ENCODE measurements around the gene HDAC4. TPM values are rescaled to one million over a fixed set of nuclear protein-coding genes. Genes with fewer than 3 reads are reported as not detected.

HDAC4 gene
- total and polyA plus RNA-seq, 2 of the 8 experiments (the other 6 are each of a cell fraction or from before 2014, with no cell fraction given), result 15.4 to 31.5 TPM

DNA sequence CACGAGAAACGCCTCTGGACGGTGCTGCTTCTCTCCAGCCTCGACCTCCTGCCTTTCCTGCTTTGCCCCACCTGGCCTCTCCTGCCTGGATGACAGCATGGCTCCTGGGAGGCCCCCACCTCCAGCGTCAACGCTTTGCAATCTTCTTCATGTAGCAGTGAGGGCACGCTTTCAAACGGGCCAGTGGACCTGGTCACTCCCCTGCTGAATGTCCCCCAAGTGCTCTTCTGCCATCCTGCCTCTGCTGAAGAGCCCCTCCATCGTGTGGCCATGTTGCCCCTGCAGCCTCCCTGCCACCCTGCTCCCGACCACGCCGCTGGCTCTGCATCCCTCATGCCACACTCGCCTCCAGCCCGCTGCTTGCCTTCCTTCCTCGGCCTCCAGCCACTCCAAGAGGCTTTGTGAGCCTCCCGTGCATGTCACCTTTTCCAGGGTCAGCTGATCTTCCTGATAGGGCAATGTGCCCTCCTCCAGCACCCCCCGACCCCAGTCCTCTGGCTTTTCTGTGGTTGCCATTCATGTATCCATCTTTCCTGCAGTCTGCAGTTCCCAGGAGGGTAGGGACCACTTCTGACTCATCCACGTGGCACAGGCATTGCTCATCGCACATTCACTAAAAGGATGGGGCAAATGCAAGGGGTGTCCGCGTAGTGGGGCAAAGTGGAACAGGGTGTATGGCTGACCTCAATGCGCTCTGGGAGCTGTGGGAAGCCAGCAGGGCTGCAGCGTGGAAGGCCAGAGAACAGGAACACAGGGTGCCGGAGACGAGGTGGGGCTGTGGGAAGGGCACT lies 284.2 kb downstream of the HDAC4 start (continued):
- TF ChIP-seq, protein P1, sequence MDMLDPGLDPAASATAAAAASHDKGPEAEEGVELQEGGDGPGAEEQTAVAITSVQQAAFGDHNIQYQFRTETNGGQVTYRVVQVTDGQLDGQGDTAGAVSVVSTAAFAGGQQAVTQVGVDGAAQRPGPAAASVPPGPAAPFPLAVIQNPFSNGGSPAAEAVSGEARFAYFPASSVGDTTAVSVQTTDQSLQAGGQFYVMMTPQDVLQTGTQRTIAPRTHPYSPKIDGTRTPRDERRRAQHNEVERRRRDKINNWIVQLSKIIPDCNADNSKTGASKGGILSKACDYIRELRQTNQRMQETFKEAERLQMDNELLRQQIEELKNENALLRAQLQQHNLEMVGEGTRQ (IDR thresholded peaks at IDR 0.05; ENCODE audit: low read length), result no peak
- TF ChIP-seq SAP30 (IDR thresholded peaks at IDR 0.05; ENCODE audit: insufficient read depth, insufficient replicate concordance, low read length), result no peak
- TF ChIP-seq SRF (IDR thresholded peaks at IDR 0.05; ENCODE audit: low read depth, low read length), result no peak
- no peak for TF ChIP-seq RFX5 (IDR thresholded peaks at IDR 0.05; ENCODE audit: borderline replicate concordance, low read depth, low read length)
- TF ChIP-seq, protein P2, sequence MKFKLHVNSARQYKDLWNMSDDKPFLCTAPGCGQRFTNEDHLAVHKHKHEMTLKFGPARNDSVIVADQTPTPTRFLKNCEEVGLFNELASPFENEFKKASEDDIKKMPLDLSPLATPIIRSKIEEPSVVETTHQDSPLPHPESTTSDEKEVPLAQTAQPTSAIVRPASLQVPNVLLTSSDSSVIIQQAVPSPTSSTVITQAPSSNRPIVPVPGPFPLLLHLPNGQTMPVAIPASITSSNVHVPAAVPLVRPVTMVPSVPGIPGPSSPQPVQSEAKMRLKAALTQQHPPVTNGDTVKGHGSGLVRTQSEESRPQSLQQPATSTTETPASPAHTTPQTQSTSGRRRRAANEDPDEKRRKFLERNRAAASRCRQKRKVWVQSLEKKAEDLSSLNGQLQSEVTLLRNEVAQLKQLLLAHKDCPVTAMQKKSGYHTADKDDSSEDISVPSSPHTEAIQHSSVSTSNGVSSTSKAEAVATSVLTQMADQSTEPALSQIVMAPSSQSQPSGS (IDR thresholded peaks at IDR 0.05; ENCODE audit: low read length), result no peak
- TF ChIP-seq GABPA (IDR thresholded peaks at IDR 0.05; ENCODE audit: borderline replicate concordance, insufficient read depth, low read length), result no peak

Data from H1 (cell line).